H1 (cell line): ENCODE results near the gene MFGE8. TPM values are rescaled to one million over a fixed set of nuclear protein-coding genes. Genes with fewer than 3 reads are reported as not detected.

Source experiments
- CTCF ChIA-PET: fragments of 300-600 bp; sonication (Branson Sonifier 250); formaldehyde crosslinking; loops from one replicate; lab custom pipeline; 2021; ENCODE audit not compliant: partially characterized antibody; lab: Charles Lee
- POLR2A ChIA-PET: fragments of 300-600 bp; sonication (Branson Sonifier 250); formaldehyde crosslinking; loops from one replicate; lab custom pipeline; 2021; ENCODE audit warnings: inconsistent platforms; ENCODE audit not compliant: partially characterized antibody; lab: Charles Lee
- DNase-seq, 2 experiments: peaks; one replicate each; pipeline versions ENCODE4 v3.0.0 to v3.0.0-alpha.2; 2010 to 2022; ENCODE audit warnings: low spot score in 2 of 2, low read depth in 1 of 2, mixed read lengths in 1 of 2
- FAIRE-seq: peaks from 2 replicates; lab custom pipeline; 2011; peaks lifted over from hg19 to GRCh38; lab: Jason Lieb, UNC
- H2AFZ ChIP-seq: 2 replicates; pipeline ENCODE4 v1.8.1; 2012; ENCODE audit warnings: low read length, inconsistent platforms
- H2AK5ac ChIP-seq: 2 replicates; pipeline ENCODE4 v1.6.1; 2013; ENCODE audit warnings: low read depth, low read length
- H2BK120ac ChIP-seq: replicated peaks from 2 replicates; pipeline ENCODE3; 2013; ENCODE audit warnings: low read depth, low read length, inconsistent platforms
- H2BK12ac ChIP-seq: 2 replicates; pipeline ENCODE4 v1.6.1; 2013; ENCODE audit warnings: low read depth, low read length
- H2BK15ac ChIP-seq: 2 replicates; pipeline ENCODE4 v1.6.1; 2013; ENCODE audit warnings: low read length
- H2BK20ac ChIP-seq: 2 replicates; pipeline ENCODE4 v1.6.1; 2013; ENCODE audit warnings: low read length
- H2BK5ac ChIP-seq: 2 replicates; pipeline ENCODE4 v1.6.1; 2013; ENCODE audit warnings: low read depth, low read length
- H3K14ac ChIP-seq: 2 replicates; pipeline ENCODE4 v1.6.1; 2013; ENCODE audit warnings: inconsistent platforms; ENCODE audit not compliant: insufficient read length
- H3K18ac ChIP-seq: 2 replicates; pipeline ENCODE4 v1.6.1; 2013; ENCODE audit warnings: low read length; ENCODE audit errors: extremely low read depth
- H3K23ac ChIP-seq: 2 replicates; pipeline ENCODE4 v1.6.1; 2013; ENCODE audit warnings: inconsistent platforms; ENCODE audit not compliant: insufficient read length
- H3K23me2 ChIP-seq: 2 replicates; pipeline ENCODE4 v1.6.1; 2013; ENCODE audit warnings: low read depth, low read length
- H3K27ac ChIP-seq: 2 replicates; pipeline ENCODE4 v1.6.1; 2011; ENCODE audit warnings: low read depth, low read length, inconsistent platforms
- H3K27me3 ChIP-seq, 4 experiments: replicated peaks in 1 of 4; 1 replicate in 1 of 4; 2 replicates in 3 of 4; pipeline versions ENCODE4 v1.6.1 to v1.8.1; 2011 to 2013; ENCODE audit warnings: low read length in 3 of 4, mild to moderate bottlenecking in 3 of 4, inconsistent platforms in 2 of 4, mixed read lengths in 2 of 4, moderate library complexity in 1 of 4; ENCODE audit not compliant: control insufficient read depth in 3 of 4, insufficient read depth in 3 of 4; ENCODE audit errors: extremely low read depth in 1 of 4
- H3K36me3 ChIP-seq, 4 experiments: 2 replicates each; pipeline versions ENCODE4 v1.6.1 to v1.8.1; 2011 to 2013; ENCODE audit warnings: mild to moderate bottlenecking in 4 of 4, low read length in 3 of 4, moderate library complexity in 2 of 4, control low read depth in 1 of 4, inconsistent platforms in 1 of 4; ENCODE audit not compliant: insufficient read depth in 4 of 4, control insufficient read depth in 2 of 4
- H3K4ac ChIP-seq: replicated peaks from 2 replicates; pipeline ENCODE3; 2013; ENCODE audit warnings: low read length, low read depth, mixed read lengths, inconsistent platforms; ENCODE audit not compliant: insufficient read length
- H3K4me1 ChIP-seq, 4 experiments: replicated peaks in 1 of 4; 1 replicate in 1 of 4; 2 replicates in 3 of 4; pipeline versions ENCODE4 v1.6.1 to v1.8.1; 2011 to 2013; ENCODE audit warnings: low read length in 3 of 4, inconsistent platforms in 2 of 4, mixed read lengths in 1 of 4; ENCODE audit not compliant: insufficient read depth in 4 of 4, control insufficient read depth in 3 of 4
- H3K4me2 ChIP-seq, 2 experiments: 2 replicates each; pipeline versions ENCODE4 v1.6.1 to v1.8.1; 2011 to 2013; ENCODE audit warnings: low read depth in 2 of 2, low read length in 2 of 2, control low read depth in 1 of 2, inconsistent platforms in 1 of 2, mild to moderate bottlenecking in 1 of 2; ENCODE audit not compliant: insufficient read depth in 1 of 2
- H3K4me3 ChIP-seq, 4 experiments: fragments of 200-600, 300-600 bp in 1 of 4; sonication (generic), shearing (Covaris generic), sonication (Bioruptor Twin) in 1 of 4; 2 replicates each; pipeline versions ENCODE4 v1.5.1 to v1.8.1; 2011 to 2016; ENCODE audit warnings: low read length in 4 of 4, low read depth in 3 of 4, control low read depth in 2 of 4, inconsistent platforms in 2 of 4, mild to moderate bottlenecking in 2 of 4, mixed read lengths in 1 of 4, moderate library complexity in 1 of 4; ENCODE audit not compliant: insufficient read depth in 2 of 4; ENCODE audit errors: extremely low read depth in 1 of 4
- H3K56ac ChIP-seq: replicated peaks from 2 replicates; pipeline ENCODE3; 2013; ENCODE audit warnings: low read depth, mild to moderate bottlenecking, mixed read lengths, low read length, inconsistent platforms; ENCODE audit not compliant: insufficient read length
- H3K79me1 ChIP-seq: 2 replicates; pipeline ENCODE4 v1.6.1; 2013; ENCODE audit warnings: low read depth, low read length, control low read depth
- H3K79me2 ChIP-seq, 2 experiments: 2 replicates each; pipeline versions ENCODE4 v1.6.1 to v1.8.1; 2012 to 2013; ENCODE audit warnings: low read length in 2 of 2, mild to moderate bottlenecking in 2 of 2, inconsistent platforms in 1 of 2; ENCODE audit not compliant: insufficient read depth in 2 of 2, control insufficient read depth in 1 of 2
- H3K9ac ChIP-seq, 4 experiments: replicated peaks in 1 of 4; 1 replicate in 1 of 4; 2 replicates in 3 of 4; pipeline versions ENCODE4 v1.6.1 to v1.8.1; 2011 to 2013; ENCODE audit warnings: low read depth in 3 of 4, low read length in 3 of 4, control low read depth in 2 of 4, mild to moderate bottlenecking in 2 of 4, moderate library complexity in 2 of 4, inconsistent platforms in 1 of 4; ENCODE audit errors: extremely low read depth in 1 of 4
- H3K9me3 ChIP-seq, 2 experiments: 2 replicates each; pipeline versions ENCODE4 v1.6.1 to v1.8.1; 2012 to 2013; ENCODE audit warnings: mild to moderate bottlenecking in 2 of 2, moderate library complexity in 2 of 2, control low read depth in 1 of 2, inconsistent platforms in 1 of 2, low read depth in 1 of 2, low read length in 1 of 2, mixed read lengths in 1 of 2; ENCODE audit not compliant: insufficient read depth in 2 of 2
- H4K20me1 ChIP-seq, 2 experiments: replicated peaks in 1 of 2; 2 replicates each; pipeline versions ENCODE3 to v1.8.1; 2011 to 2013; ENCODE audit warnings: inconsistent platforms in 2 of 2, low read length in 2 of 2, mild to moderate bottlenecking in 1 of 2; ENCODE audit not compliant: insufficient read depth in 2 of 2, control insufficient read depth in 1 of 2
- H4K5ac ChIP-seq: 2 replicates; pipeline ENCODE4 v1.6.1; 2013; ENCODE audit warnings: low read length, low read depth, mixed read lengths, inconsistent platforms; ENCODE audit not compliant: insufficient read length
- H4K8ac ChIP-seq: 2 replicates; pipeline ENCODE4 v1.8.0; 2013; ENCODE audit warnings: mild to moderate bottlenecking, moderate library complexity, low read length, inconsistent platforms; ENCODE audit not compliant: insufficient read depth; ENCODE audit errors: extremely low read depth
- H4K91ac ChIP-seq: replicated peaks from 2 replicates; pipeline ENCODE3; 2013; ENCODE audit warnings: low read length, mixed read lengths, inconsistent platforms; ENCODE audit not compliant: insufficient read length
- ATF2 ChIP-seq: IDR thresholded peaks from 2 replicates; pipeline ENCODE4 v1.6.1; 2012; ENCODE audit warnings: low read length, inconsistent platforms
- CBX8 ChIP-seq: fragments of 300-800, 300-1000 bp; sonication (generic); IDR thresholded peaks from 2 replicates; pipeline ENCODE4 v1.7.1; 2016; ENCODE audit warnings: low read depth, low read length, borderline replicate concordance
- HDAC2 ChIP-seq, 2 experiments: fragments of 300-600 bp in 1 of 2; sonication (generic) in 1 of 2; IDR thresholded peaks; 2 replicates each; pipeline ENCODE4 v1.6.1; 2011 to 2012; ENCODE audit warnings: low read depth in 2 of 2, low read length in 2 of 2, mild to moderate bottlenecking in 2 of 2, moderate library complexity in 2 of 2, borderline replicate concordance in 1 of 2, inconsistent platforms in 1 of 2
- PHF8 ChIP-seq: fragments of 200-600 bp; sonication (generic); conservative IDR thresholded peaks from 2 replicates; pipeline ENCODE4 v1.7.1; 2012; ENCODE audit warnings: low read depth, mild to moderate bottlenecking, inconsistent platforms, low read length, moderate library complexity
- SAP30 ChIP-seq: fragments of 300-600 bp; sonication (generic); IDR thresholded peaks from 2 replicates; pipeline ENCODE4 v1.7.1; 2012; ENCODE audit warnings: low read length, moderate library complexity, mild to moderate bottlenecking, inconsistent platforms; ENCODE audit not compliant: insufficient read depth, insufficient replicate concordance
- USF2 ChIP-seq: IDR thresholded peaks from 2 replicates; pipeline ENCODE4 v1.6.1; 2011; ENCODE audit warnings: low read length, improper control_type of control experiment
- ZNF274 ChIP-seq: IDR thresholded peaks from 2 replicates; pipeline ENCODE4 v1.7.0; 2012; ENCODE audit warnings: low read length, borderline replicate concordance; ENCODE audit errors: extremely low read depth
- WGBS, 2 experiments: shearing (Covaris generic) in 1 of 2; methylation state at CpG; one replicate each; pipeline versions ENCODE4 v1.1.6 to v1.1.7; 2013 to 2015; ENCODE audit warnings: low lambda C conversion rate in 2 of 2, mixed read lengths in 2 of 2, inconsistent platforms in 1 of 2, low coverage in 1 of 2, missing lambda C conversion rate in 1 of 2; ENCODE audit not compliant: insufficient replicate concordance in 2 of 2, insufficient coverage in 1 of 2, insufficient read length in 1 of 2; ENCODE audit errors: extremely low coverage in 1 of 2, missing lambda C conversion rate in 1 of 2; 5-methylcytosine and 5-hydroxymethylcytosine counted together
- polyA plus RNA-seq, 7 experiments: library from polyadenylated mRNA; depleted of rRNA in 3 of 7; stranded (reverse) in 5 of 7; unstranded in 2 of 7; fragments of >200 nt in 5 of 7; fragments of 200-250 nt in 2 of 7; gene quantifications; 1 replicate in 5 of 7; 2 replicates in 1 of 7; 4 replicates in 1 of 7; pipeline versions ENCODE4 v1.2.1 to v1.2.3, GENCODE V29; 2011 to 2013; ENCODE audit warnings: missing spikeins in 2 of 7, mixed read lengths in 2 of 7
- total RNA-seq: library from RNA; stranded (reverse); fragmentation: NEBNext Ultra II Directional; extraction: Animal tissue kit (Norgen Biotek cat#: 25700); gene quantifications from 2 replicates; pipeline ENCODE4 v1.2.1, GENCODE V29; 2021

Gene MFGE8
- total and polyA plus RNA-seq, 2 of the 8 experiments (the other 6 are each of a cell fraction or from before 2014, with no cell fraction given): 1,237 to 2,117 TPM

- Histone ChIP-seq H2BK12ac (peak overlapping the region; percentile 60; the same call in 1 of the 2 replicates), H2AFZ (peak overlapping the region; percentile 28; the same call in 1 of the 2 replicates), H3K18ac (no peak overlapping the region), H3K4me3 (no peak overlapping the region), H3K4me2 (no peak overlapping the region), H3K23me2 (no peaks in the 10 kb centered on the region; the same call in 1 of the 2 replicates), H4K8ac (no peak overlapping the region), H2BK20ac (0 out of 2 replicates have a peak overlapping the region, but pooled peaks have one; percentile 53), H3K79me1 (no peaks in the 10 kb centered on the region), H4K91ac (peak overlapping the region; percentile 60), H2BK120ac (no peak overlapping the region), H3K14ac (no peak overlapping the region), H2AK5ac (no peak overlapping the region), H3K9me3 (peaks cover 4 to 6% of the 10 kb centered on the region in 2 experiments; a peak in 1 of 4 replicates), H3K4ac (no peak overlapping the region), H3K27ac (no peak overlapping the region), H4K20me1 (no peaks in the 10 kb centered on the region), H2BK5ac (peak overlapping the region; percentile 35; the same call in 1 of the 2 replicates), H3K36me3 (no peaks in the 10 kb centered on the region), H4K5ac (no peak overlapping the region), H3K23ac (no peak overlapping the region), H3K79me2 (no peaks in the 10 kb centered on the region), H3K9ac (no peak overlapping the region), H3K27me3 (no peaks in the 10 kb centered on the region), H3K56ac (no peak overlapping the region), H3K4me1 (0 out of 7 replicates have a peak, but pooled peaks cover 0 to 5% (median 0%) of the 10 kb centered on the region in 4 experiments), H2BK15ac (0 out of 2 replicates have a peak overlapping the region, but pooled peaks have one; percentile 46)
- POLR2A ChIA-PET: interaction anchor here (0.5 to 2.1 kb wide), 6 partner anchors 18 to 59 kb away, joined by 3 to 8 read pairs (median 4); partner anchors contain the start of gene HAPLN3
- CTCF ChIA-PET: interaction anchor here (0.5 to 2.5 kb wide), 3 partner anchors 50 to 83 kb away, joined by 3 to 7 read pairs (median 3); no protein-coding TSS in a partner anchor
- FAIRE-seq: no peak
- no peak for DNase-seq
- WGBS, 2 experiments: 86% methylated on average over 15 of the region's 15 CpGs; no CpG with 5 or more reads in 1 of the 2 experiments
- TF ChIP-seq USF2: no peak
- no peak for TF ChIP-seq SAP30
- TF ChIP-seq HDAC2 (IDR thresholded peaks at IDR 0.05; ENCODE audit: borderline replicate concordance in 1 of 2, low read depth in 2 of 2, low read length in 2 of 2): no peak
- TF ChIP-seq ZNF274: no peak
- no peak for TF ChIP-seq CBX8
- TF ChIP-seq ATF2: no peak
- no peak for TF ChIP-seq PHF8
Observed at GRCh38 chr15:88954431-88955277, 41.5 kb upstream of the MFGE8 start.
